Measurements from ENCODE around the gene OR6B2.
A peak's percentile ranks its signal among the peaks of the same experiment; 100 is the strongest.

GRCh38 chr2:240021488-240022104 is 8.6 kb downstream of the OR6B2 start:
- TF ChIP-seq CTCF (IDR thresholded peaks at IDR 0.05; ENCODE audit: low read depth, low read length) (peak; percentile 57), EZH2phosphoT487 (IDR thresholded peaks at IDR 0.05; ENCODE audit: low read depth) (no peak)

All from OCI-LY3 (cell line).